ENCODE results near the gene GCLC. TPM values are rescaled to one million over a fixed set of nuclear protein-coding genes. Genes with fewer than 3 reads are reported as not detected.

GCLC gene
- total RNA-seq, 1 experiment from 2014 or later, result 88.9 TPM

DNA sequence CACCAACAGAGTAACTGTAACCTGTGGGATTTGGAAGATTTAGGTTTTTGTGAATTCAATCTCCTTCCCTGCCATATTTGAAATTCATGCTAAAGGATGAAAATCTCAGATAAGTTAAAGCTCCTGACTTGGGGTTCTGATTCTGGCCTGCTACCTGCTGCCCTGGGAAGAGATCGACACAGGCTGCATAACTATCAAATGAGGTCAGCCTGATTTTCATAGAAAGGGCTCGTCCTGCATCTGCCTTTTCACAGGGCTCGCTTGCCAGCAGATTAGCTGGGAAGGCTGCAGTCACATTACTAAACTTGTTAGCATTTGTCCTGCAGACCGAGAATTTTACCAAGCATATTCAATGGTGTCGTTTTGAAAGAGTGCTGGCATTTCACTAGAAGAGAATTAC is 14.6 kb downstream of the GCLC start:
- TF ChIP-seq, protein P1, sequence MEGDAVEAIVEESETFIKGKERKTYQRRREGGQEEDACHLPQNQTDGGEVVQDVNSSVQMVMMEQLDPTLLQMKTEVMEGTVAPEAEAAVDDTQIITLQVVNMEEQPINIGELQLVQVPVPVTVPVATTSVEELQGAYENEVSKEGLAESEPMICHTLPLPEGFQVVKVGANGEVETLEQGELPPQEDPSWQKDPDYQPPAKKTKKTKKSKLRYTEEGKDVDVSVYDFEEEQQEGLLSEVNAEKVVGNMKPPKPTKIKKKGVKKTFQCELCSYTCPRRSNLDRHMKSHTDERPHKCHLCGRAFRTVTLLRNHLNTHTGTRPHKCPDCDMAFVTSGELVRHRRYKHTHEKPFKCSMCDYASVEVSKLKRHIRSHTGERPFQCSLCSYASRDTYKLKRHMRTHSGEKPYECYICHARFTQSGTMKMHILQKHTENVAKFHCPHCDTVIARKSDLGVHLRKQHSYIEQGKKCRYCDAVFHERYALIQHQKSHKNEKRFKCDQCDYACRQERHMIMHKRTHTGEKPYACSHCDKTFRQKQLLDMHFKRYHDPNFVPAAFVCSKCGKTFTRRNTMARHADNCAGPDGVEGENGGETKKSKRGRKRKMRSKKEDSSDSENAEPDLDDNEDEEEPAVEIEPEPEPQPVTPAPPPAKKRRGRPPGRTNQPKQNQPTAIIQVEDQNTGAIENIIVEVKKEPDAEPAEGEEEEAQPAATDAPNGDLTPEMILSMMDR (IDR thresholded peaks at IDR 0.05; ENCODE audit: insufficient read depth in 1 of 2, low read depth in 1 of 2, low read length in 1 of 2, severe bottlenecking in 1 of 2, unreplicated experiment in 1 of 2), result no peak
- no peak overlapping the region for H3K4me3 ChIP-seq (ENCODE audit: low read depth, low read length)
- no peaks in the 10 kb centered on the region for H3K9me3 Mint-ChIP-seq (ENCODE audit: unreplicated experiment)
- intact Hi-C loops (cut with micrococcal nuclease; ENCODE audit: unreplicated experiment), result no loop called here
- no peak overlapping the region for H3K27ac Mint-ChIP-seq (ENCODE audit: unreplicated experiment)
- H3K9me3 ChIP-seq, result no peaks in the 10 kb centered on the region
- CTCF ChIA-PET, result no interaction called here
- H3K36me3 ChIP-seq (ENCODE audit: control insufficient read depth, insufficient read depth, low read length), result no peaks in the 10 kb centered on the region
- no peaks in the 10 kb centered on the region for H3K27me3 Mint-ChIP-seq (ENCODE audit: insufficient read depth, unreplicated experiment)
- peaks cover 5% of the 10 kb centered on the region for H3K4me1 ChIP-seq
- DNase-seq, result no peak
- no peaks in the 10 kb centered on the region for H3K27me3 ChIP-seq (replicated peaks; ENCODE audit: control insufficient read depth, insufficient read depth, low read length)
- no TSS peak for BruUV-seq (replicated peaks)
- H3K36me3 Mint-ChIP-seq (ENCODE audit: insufficient read depth, unreplicated experiment), result peaks cover 12% of the 10 kb centered on the region
- POLR2A ChIA-PET, result no interaction called here
- no peak overlapping the region for H3K4me3 Mint-ChIP-seq (ENCODE audit: unreplicated experiment)
- peaks cover 26% of the 10 kb centered on the region for H3K4me1 Mint-ChIP-seq (ENCODE audit: low read depth, unreplicated experiment)

DNA sequence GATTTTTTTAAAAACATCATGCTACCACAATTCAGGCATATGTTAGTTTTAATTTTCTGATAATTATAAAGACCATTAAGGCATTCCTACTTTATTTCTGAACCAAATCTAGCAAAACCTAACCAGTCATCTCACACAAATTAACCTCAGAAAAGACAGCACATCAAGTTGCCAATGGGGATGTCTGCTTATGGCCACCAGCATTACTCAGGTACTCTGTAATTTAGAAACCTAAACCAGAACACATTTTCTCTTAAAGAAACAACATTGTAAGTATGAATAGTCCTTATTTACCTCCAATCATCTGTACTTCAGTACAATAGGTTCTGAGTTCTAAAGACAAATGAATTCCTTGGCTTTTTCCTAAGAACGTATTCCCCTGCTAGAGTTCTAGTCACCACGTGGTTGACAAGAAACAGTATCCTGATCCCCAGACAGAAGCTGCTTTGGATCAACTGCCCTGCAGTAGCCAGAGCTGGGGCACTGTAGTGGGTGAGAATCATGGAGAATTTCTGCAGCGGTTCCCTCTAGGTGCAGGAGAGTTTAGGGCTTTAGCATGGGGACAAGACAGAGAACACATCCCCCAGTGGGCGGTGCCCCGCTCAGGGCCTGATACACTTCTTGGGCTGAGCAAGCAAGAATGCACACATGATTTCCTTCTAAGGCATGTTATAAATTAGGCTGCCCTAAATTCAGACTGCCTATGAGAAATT is 15.4 kb downstream of the GCLC start:
- Mint-ChIP-seq H3K4me3 (ENCODE audit: unreplicated experiment) (no peak overlapping the region), H3K36me3 (ENCODE audit: insufficient read depth, unreplicated experiment) (peaks cover 9% of the 10 kb centered on the region), H3K27ac (ENCODE audit: unreplicated experiment) (no peak overlapping the region), H3K27me3 (ENCODE audit: insufficient read depth, unreplicated experiment) (no peaks in the 10 kb centered on the region), H3K4me1 (ENCODE audit: low read depth, unreplicated experiment) (peaks cover 24% of the 10 kb centered on the region), H3K9me3 (ENCODE audit: unreplicated experiment) (no peaks in the 10 kb centered on the region)
- no peak overlapping the region for H3K4me3 ChIP-seq (ENCODE audit: low read depth, low read length)
- no peaks in the 10 kb centered on the region for H3K36me3 ChIP-seq (ENCODE audit: control insufficient read depth, insufficient read depth, low read length)
- no TSS peak for BruUV-seq (replicated peaks)
- no peaks in the 10 kb centered on the region for H3K9me3 ChIP-seq
- intact Hi-C loops (cut with micrococcal nuclease; ENCODE audit: unreplicated experiment), result no loop called here
- ChIA-PET CTCF (no interaction called here), POLR2A (no interaction called here)
- DNase-seq, result no peak
- no peaks in the 10 kb centered on the region for H3K27me3 ChIP-seq (replicated peaks; ENCODE audit: control insufficient read depth, insufficient read depth, low read length)
- H3K4me1 ChIP-seq, result peaks cover 8% of the 10 kb centered on the region
- TF ChIP-seq, protein P1 (IDR thresholded peaks at IDR 0.05; ENCODE audit: insufficient read depth in 1 of 2, low read depth in 1 of 2, low read length in 1 of 2, severe bottlenecking in 1 of 2, unreplicated experiment in 1 of 2), result no peak

DNA sequence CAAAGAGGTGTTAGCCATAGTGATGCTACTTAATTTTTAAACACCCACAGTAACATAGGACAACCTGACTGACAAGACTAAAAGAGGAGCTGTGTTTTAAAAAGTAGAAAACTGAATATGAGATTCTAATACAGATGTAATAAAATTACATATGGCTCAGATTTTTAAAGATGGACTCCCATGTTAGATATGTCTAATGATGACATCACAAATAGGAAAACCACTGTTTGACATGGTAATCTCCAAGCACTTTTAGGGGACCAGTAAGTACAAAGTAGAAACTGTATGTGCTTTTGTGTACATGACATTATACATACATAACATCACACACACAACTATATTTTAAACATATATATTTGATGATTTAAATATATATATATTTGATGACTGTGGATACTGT is 16.8 kb downstream of the GCLC start:
- no peak overlapping the region for H3K27ac Mint-ChIP-seq (ENCODE audit: unreplicated experiment)
- BruUV-seq (replicated peaks), result no TSS peak
- no peak for DNase-seq
- peaks cover 20% of the 10 kb centered on the region for H3K4me1 Mint-ChIP-seq (ENCODE audit: low read depth, unreplicated experiment)
- no peak overlapping the region for H3K4me3 ChIP-seq (ENCODE audit: low read depth, low read length)
- intact Hi-C loops (cut with micrococcal nuclease; ENCODE audit: unreplicated experiment), result no loop called here
- TF ChIP-seq, protein P1 (IDR thresholded peaks at IDR 0.05; ENCODE audit: insufficient read depth in 1 of 2, low read depth in 1 of 2, low read length in 1 of 2, severe bottlenecking in 1 of 2, unreplicated experiment in 1 of 2), result no peak
- no peaks in the 10 kb centered on the region for H3K9me3 Mint-ChIP-seq (ENCODE audit: unreplicated experiment)
- no peaks in the 10 kb centered on the region for H3K9me3 ChIP-seq
- no peaks in the 10 kb centered on the region for H3K36me3 ChIP-seq (ENCODE audit: control insufficient read depth, insufficient read depth, low read length)
- H3K4me1 ChIP-seq, result peaks cover 8% of the 10 kb centered on the region
- peaks cover 5% of the 10 kb centered on the region for H3K36me3 Mint-ChIP-seq (ENCODE audit: insufficient read depth, unreplicated experiment)
- no peaks in the 10 kb centered on the region for H3K27me3 Mint-ChIP-seq (ENCODE audit: insufficient read depth, unreplicated experiment)
- ChIA-PET CTCF (no interaction called here), POLR2A (no interaction called here)
- H3K4me3 Mint-ChIP-seq (ENCODE audit: unreplicated experiment), result no peak overlapping the region
- no peaks in the 10 kb centered on the region for H3K27me3 ChIP-seq (replicated peaks; ENCODE audit: control insufficient read depth, insufficient read depth, low read length)
